C4-2B (cell line): Measurements from ENCODE around the gene TRIM63.

Experiments used
- H3K27ac ChIP-seq: fragments of 450-650 bp; 2 replicates; pipeline ENCODE4 v1.5.1; 2017
- CTCF ChIP-seq: fragments of 450-650 bp; conservative IDR thresholded peaks from 2 replicates; pipeline ENCODE4 v1.5.1; 2017; ENCODE audit warnings: mild to moderate bottlenecking
- ZFX ChIP-seq: fragments of 450-650 bp; IDR thresholded peaks from 2 replicates; pipeline ENCODE4 v1.6.1; 2017

Gene TRIM63

GRCh38 chr1:26025517-26025916 lies 41.9 kb downstream of the TRIM63 start:
- TF ChIP-seq ZFX (no peak), CTCF (no peak)

GRCh38 chr1:26025060-26025459 lies 42.4 kb downstream of the TRIM63 start:
- no peak overlapping the region for H3K27ac ChIP-seq
- no peak for TF ChIP-seq CTCF
- TF ChIP-seq ZFX, result no peak

More at GRCh38 chr1:26025517-26025916, 41.9 kb downstream of the TRIM63 start:
- H3K27ac ChIP-seq, result no peak overlapping the region

- no peak overlapping the region for H3K27ac ChIP-seq
- TF ChIP-seq CTCF (no peak), ZFX (no peak)
Observed at GRCh38 chr1:26023826-26024225, 43.6 kb downstream of the TRIM63 start.

GRCh38 chr1:26023009-26023408 lies 44.4 kb downstream of the TRIM63 start:
- TF ChIP-seq CTCF, result no peak
- no peak overlapping the region for H3K27ac ChIP-seq

GRCh38 chr1:26022404-26022779 lies 45.0 kb downstream of the TRIM63 start:
- TF ChIP-seq CTCF, result no peak
- H3K27ac ChIP-seq, result no peak overlapping the region

- TF ChIP-seq ZFX, result no peak
- no peak for TF ChIP-seq CTCF
Observed at GRCh38 chr1:26021647-26022403, 45.6 kb downstream of the TRIM63 start, which contains the start of gene EXTL1. EXTL1 (plus strand) TSS chr1:26021775; CDS start chr1:26022647, 872 bp downstream.

GRCh38 chr1:26020941-26021646 lies 46.3 kb downstream of the TRIM63 start:
- no peak for TF ChIP-seq ZFX
- no peak for TF ChIP-seq CTCF
- H3K27ac ChIP-seq, result no peak overlapping the region

More at GRCh38 chr1:26021647-26022403, 45.6 kb downstream of the TRIM63 start, which contains the start of gene EXTL1:
- no peak within 1 kb of the TSS for H3K27ac ChIP-seq
